ENCODE measurements around the gene PACRG. TPM values are rescaled to one million over a fixed set of nuclear protein-coding genes. Genes with fewer than 3 reads are reported as not detected.

PACRG gene
- total and polyA plus RNA-seq, 10 of the 15 experiments (the other 5 are each of a cell fraction or from before 2014, with no cell fraction given): not detected

DNA sequence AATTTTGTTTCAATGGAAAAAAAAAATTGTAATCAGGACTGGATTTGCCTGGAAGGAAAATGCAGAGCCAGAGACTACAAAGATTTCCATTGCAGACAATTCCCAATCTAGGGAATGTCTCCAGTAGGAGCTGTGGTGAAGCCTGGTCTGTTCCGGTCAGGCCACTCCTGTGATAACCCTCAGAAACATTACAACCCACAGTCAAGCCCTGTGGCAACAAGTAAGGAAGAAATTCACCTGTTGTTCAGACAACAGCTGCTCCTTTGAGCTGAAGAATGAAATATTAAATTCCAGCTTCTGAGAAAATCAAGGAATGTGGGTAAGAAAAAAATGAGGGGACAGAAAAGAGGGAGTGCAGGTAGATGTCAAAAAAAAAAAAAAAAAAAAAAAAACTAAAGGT, 8.2 kb upstream of the PACRG start:
- intact Hi-C loops (cut with micrococcal nuclease; ENCODE audit: unreplicated experiment) (no loop called here), in situ Hi-C loops (cut with MboI) (no loop called here)
- Histone ChIP-seq H2AFZ (ENCODE audit: control insufficient read depth, low read depth, low read length) (no peak overlapping the region), H3K27me3 (replicated peaks in 1 of 2; ENCODE audit: control insufficient read depth in 2 of 2, insufficient read depth in 2 of 2, low read length in 1 of 2) (no peaks in the 10 kb centered on the region), H4K20me1 (ENCODE audit: control insufficient read depth, insufficient read depth) (no peaks in the 10 kb centered on the region), H3K4me2 (ENCODE audit: control insufficient read depth, insufficient read depth) (no peak overlapping the region), H3K36me3 (ENCODE audit: control insufficient read depth in 2 of 2, insufficient read depth in 2 of 2, low read length in 1 of 2) (no peaks in the 10 kb centered on the region), H3K9me3 (replicated peaks; ENCODE audit: control insufficient read depth, insufficient read depth, low read length) (no peaks in the 10 kb centered on the region), H3K9ac (ENCODE audit: control insufficient read depth, insufficient read depth, low read length) (no peak overlapping the region), H3K79me2 (ENCODE audit: control insufficient read depth, insufficient read depth, low read length) (no peaks in the 10 kb centered on the region), H3K4me3 (no peak overlapping the region), H3K27ac (ENCODE audit: control insufficient read depth, insufficient read depth) (no peak overlapping the region), H3K4me1 (ENCODE audit: control insufficient read depth, insufficient read depth, low read length) (no peaks in the 10 kb centered on the region)
- CTCF ChIA-PET: no interaction called here
- 60% methylated on average over 1 of the region's 1 CpG for whole genome bisulfite sequencing (ENCODE audit: insufficient coverage, insufficient replicate concordance, low lambda C conversion rate, missing lambda C conversion rate)
- RAD21 ChIA-PET (ENCODE audit: unreplicated experiment): no interaction called here
- DNase-seq (ENCODE audit: low read depth, low spot score) (no peak), FAIRE-seq (no peak), ATAC-seq (no peak)
- no TSS peak for BruUV-seq (replicated peaks)
- POLR2A ChIA-PET: no interaction called here
- SMC1A ChIA-PET (ENCODE audit: uncharacterized antibody, unreplicated experiment): no interaction called here
- TF ChIP-seq, protein P1, sequence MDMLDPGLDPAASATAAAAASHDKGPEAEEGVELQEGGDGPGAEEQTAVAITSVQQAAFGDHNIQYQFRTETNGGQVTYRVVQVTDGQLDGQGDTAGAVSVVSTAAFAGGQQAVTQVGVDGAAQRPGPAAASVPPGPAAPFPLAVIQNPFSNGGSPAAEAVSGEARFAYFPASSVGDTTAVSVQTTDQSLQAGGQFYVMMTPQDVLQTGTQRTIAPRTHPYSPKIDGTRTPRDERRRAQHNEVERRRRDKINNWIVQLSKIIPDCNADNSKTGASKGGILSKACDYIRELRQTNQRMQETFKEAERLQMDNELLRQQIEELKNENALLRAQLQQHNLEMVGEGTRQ (IDR thresholded peaks at IDR 0.05; ENCODE audit: borderline replicate concordance, low read depth, low read length): no peak
- no peak for TF ChIP-seq NRF1 (conservative IDR thresholded peaks at IDR 0.05; ENCODE audit: low read depth, low read length)
- TF ChIP-seq SIN3A (IDR thresholded peaks at IDR 0.05; ENCODE audit: low read depth, low read length): no peak
- no peak for TF ChIP-seq TCF3 (IDR thresholded peaks at IDR 0.05; ENCODE audit: borderline replicate concordance, insufficient read depth, low read depth, low read length)
- no peak for TF ChIP-seq RBBP5 (conservative IDR thresholded peaks at IDR 0.05)
- no peak for TF ChIP-seq GABPA (IDR thresholded peaks at IDR 0.05; ENCODE audit: low read depth)
- no peak for TF ChIP-seq CHD1 (IDR thresholded peaks at IDR 0.05; ENCODE audit: low read depth, low read length)
- no peak for TF ChIP-seq MEF2B (IDR thresholded peaks at IDR 0.05; ENCODE audit: partially characterized antibody, poor library complexity, severe bottlenecking)
- TF ChIP-seq, protein P2, sequence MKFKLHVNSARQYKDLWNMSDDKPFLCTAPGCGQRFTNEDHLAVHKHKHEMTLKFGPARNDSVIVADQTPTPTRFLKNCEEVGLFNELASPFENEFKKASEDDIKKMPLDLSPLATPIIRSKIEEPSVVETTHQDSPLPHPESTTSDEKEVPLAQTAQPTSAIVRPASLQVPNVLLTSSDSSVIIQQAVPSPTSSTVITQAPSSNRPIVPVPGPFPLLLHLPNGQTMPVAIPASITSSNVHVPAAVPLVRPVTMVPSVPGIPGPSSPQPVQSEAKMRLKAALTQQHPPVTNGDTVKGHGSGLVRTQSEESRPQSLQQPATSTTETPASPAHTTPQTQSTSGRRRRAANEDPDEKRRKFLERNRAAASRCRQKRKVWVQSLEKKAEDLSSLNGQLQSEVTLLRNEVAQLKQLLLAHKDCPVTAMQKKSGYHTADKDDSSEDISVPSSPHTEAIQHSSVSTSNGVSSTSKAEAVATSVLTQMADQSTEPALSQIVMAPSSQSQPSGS (IDR thresholded peaks at IDR 0.05; ENCODE audit: low read length): no peak
- TF ChIP-seq KLF5 (IDR thresholded peaks at IDR 0.05; ENCODE audit: partially characterized antibody): no peak
- TF ChIP-seq, protein P3, sequence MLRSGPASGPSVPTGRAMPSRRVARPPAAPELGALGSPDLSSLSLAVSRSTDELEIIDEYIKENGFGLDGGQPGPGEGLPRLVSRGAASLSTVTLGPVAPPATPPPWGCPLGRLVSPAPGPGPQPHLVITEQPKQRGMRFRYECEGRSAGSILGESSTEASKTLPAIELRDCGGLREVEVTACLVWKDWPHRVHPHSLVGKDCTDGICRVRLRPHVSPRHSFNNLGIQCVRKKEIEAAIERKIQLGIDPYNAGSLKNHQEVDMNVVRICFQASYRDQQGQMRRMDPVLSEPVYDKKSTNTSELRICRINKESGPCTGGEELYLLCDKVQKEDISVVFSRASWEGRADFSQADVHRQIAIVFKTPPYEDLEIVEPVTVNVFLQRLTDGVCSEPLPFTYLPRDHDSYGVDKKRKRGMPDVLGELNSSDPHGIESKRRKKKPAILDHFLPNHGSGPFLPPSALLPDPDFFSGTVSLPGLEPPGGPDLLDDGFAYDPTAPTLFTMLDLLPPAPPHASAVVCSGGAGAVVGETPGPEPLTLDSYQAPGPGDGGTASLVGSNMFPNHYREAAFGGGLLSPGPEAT (IDR thresholded peaks at IDR 0.05; ENCODE audit: low read depth): no peak
- TF ChIP-seq, protein P4, sequence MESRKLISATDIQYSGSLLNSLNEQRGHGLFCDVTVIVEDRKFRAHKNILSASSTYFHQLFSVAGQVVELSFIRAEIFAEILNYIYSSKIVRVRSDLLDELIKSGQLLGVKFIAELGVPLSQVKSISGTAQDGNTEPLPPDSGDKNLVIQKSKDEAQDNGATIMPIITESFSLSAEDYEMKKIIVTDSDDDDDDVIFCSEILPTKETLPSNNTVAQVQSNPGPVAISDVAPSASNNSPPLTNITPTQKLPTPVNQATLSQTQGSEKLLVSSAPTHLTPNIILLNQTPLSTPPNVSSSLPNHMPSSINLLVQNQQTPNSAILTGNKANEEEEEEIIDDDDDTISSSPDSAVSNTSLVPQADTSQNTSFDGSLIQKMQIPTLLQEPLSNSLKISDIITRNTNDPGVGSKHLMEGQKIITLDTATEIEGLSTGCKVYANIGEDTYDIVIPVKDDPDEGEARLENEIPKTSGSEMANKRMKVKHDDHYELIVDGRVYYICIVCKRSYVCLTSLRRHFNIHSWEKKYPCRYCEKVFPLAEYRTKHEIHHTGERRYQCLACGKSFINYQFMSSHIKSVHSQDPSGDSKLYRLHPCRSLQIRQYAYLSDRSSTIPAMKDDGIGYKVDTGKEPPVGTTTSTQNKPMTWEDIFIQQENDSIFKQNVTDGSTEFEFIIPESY (IDR thresholded peaks at IDR 0.05): no peak
- TF ChIP-seq FOXK2 (IDR thresholded peaks at IDR 0.05): no peak
- TF ChIP-seq, protein P5, sequence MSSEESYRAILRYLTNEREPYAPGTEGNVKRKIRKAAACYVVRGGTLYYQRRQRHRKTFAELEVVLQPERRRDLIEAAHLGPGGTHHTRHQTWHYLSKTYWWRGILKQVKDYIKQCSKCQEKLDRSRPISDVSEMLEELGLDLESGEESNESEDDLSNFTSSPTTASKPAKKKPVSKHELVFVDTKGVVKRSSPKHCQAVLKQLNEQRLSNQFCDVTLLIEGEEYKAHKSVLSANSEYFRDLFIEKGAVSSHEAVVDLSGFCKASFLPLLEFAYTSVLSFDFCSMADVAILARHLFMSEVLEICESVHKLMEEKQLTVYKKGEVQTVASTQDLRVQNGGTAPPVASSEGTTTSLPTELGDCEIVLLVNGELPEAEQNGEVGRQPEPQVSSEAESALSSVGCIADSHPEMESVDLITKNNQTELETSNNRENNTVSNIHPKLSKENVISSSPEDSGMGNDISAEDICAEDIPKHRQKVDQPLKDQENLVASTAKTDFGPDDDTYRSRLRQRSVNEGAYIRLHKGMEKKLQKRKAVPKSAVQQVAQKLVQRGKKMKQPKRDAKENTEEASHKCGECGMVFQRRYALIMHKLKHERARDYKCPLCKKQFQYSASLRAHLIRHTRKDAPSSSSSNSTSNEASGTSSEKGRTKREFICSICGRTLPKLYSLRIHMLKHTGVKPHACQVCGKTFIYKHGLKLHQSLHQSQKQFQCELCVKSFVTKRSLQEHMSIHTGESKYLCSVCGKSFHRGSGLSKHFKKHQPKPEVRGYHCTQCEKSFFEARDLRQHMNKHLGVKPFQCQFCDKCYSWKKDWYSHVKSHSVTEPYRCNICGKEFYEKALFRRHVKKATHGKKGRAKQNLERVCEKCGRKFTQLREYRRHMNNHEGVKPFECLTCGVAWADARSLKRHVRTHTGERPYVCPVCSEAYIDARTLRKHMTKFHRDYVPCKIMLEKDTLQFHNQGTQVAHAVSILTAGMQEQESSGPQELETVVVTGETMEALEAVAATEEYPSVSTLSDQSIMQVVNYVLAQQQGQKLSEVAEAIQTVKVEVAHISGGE (CRISPR knock-in tag; IDR thresholded peaks at IDR 0.05): no peak
